GM21423 (cell line): ENCODE results near the gene TMTC1.

Experiments used
- ATAC-seq: cut with Tn5 transposase; IDR thresholded peaks from one replicate; pipeline ENCODE4 v1.9.1; 2021; ENCODE audit warnings: mild to moderate bottlenecking, moderate library complexity; ENCODE audit not compliant: unreplicated experiment

Gene TMTC1

DNA sequence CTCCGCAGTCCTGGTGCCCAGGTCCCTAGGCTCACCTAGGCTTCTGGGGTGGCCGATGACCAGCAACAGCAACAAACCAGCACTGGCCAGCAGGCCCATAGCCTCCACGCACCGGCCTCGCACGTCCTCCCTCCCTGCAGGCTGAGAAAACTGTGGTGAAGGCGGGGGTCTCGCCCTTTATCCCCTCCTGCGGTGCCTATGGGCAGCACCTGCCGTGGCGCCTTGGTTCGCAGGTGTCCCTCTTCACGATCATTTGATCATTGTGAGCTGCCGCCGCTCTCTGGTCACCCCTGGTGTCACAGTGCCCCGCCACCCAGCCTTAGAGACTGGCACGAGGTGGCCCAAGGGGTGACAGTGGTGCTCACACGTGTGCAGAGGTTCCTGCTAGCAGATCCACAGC lies 286.2 kb downstream of the TMTC1 start, which contains the start of gene OVCH1:
OVCH1 (minus strand) TSS at position 99 of the 400 bp plus-strand sequence; CDS start at position 99, 0 bp downstream.
- ATAC-seq: no peak

DNA sequence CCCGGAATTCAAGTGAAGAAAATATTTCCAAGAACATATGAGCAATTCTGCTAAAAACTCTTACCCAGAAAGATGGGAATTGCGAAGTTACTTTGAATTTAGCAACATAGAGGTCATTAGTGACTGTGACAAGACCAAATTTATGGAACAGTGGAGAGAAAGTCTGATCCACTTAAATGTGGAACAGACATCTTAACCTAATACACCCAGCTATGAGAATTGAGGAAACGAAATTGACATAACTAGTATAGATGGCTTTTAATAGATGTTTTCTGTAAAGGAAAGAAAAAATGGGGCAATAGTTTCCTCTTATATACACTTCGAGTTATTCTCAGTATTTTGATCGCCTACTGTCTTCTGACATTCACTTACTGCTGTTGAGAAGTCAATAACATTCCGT lies 290.9 kb downstream of the TMTC1 start:
- ATAC-seq: no peak

DNA sequence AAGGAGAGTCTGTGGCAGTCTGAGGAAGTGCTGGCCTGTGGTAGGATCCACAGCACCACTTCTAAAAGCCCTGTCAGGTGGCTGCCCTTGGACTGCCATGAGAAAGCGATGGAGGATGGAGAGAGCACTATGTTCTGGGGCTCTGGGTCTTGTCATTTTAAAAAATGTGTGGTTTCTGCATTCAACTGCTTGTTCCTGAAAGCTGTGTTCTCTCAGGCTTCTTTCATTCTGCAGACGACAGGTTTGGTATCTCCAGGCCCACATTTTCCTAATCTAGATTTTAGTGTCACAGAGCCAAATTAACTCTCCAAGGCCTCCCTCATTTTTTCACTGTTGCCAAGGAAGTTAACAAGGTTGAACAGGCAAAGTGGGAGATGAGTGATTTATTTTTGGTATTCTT lies 296.8 kb downstream of the TMTC1 start:
- no peak for ATAC-seq

DNA sequence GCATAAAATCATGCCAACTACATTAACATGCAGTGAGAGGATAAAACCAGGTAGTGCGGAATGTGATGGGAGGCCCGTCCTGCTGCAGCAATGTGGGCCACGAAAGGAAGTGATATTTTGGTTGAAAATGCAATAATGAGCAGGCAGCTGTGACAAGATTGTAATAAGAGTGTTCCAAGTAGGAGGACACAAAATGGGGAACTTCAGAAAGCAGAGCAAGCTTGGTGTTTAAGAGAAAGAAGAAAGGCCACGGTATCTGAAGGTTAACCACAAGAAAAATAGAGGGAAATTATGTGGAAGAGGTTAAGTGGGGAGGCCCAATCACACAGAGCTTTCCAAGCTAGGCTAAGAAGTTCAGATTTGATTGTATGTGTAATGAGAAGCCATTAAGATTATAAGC lies 320.5 kb downstream of the TMTC1 start:
- ATAC-seq: no peak

DNA sequence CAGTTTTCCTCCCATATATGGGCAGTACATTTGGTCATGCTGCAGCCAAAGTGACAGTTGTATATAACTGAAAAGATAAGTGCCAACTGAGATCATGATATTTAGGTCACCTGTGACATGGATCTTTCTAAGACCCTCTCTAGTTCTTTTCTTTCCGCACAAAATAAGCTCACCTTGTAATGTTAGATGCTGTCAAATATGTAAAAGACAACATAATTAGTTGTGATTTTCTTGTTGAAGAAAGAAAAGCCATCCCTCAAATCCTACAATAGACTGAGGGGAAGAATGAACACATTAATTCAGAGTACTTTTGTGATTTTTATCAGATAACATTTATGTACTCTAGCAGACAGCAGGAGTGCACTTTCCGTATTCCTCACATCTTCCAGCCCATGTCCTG lies 323.7 kb downstream of the TMTC1 start:
- no peak for ATAC-seq

DNA sequence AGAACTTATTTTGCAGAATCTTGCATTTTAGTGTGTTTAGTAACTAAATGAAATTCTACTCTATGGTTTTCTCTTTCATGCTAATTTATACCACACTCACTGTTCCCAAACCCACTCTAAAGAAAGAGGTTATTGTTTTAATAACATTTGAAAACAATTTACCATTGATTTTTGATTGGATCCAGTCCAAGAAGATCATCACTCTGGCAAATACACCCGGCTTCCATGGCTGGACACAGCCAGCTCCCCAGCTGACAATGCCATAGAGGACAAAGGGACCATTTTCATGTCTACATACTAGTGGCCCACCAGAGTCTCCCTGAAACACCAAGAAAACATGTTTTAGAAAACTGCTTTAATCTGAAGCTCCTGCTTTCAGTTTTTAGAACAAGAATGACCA lies 328.7 kb downstream of the TMTC1 start:
- ATAC-seq: no peak

DNA sequence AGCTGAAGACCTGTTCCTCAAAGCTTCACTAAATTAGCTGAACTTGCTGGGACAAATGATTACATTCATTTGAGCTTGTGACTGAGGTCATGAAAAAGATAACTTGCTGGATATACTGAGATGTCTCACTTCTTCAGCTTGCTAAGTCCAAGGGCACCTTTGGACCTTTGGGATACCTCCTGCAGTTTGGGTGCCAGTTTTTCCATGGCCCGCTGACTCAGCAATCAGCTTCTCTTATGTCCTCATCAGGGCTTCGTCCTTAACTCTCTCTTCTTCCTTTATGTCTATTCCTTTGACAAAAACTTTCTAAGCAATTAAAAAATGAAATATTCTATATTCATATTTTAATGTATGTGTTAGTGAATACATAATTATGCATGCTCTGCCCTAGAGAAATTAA lies 331.9 kb downstream of the TMTC1 start:
- no peak for ATAC-seq
